ENCODE results near the gene MFSD6.

DNA sequence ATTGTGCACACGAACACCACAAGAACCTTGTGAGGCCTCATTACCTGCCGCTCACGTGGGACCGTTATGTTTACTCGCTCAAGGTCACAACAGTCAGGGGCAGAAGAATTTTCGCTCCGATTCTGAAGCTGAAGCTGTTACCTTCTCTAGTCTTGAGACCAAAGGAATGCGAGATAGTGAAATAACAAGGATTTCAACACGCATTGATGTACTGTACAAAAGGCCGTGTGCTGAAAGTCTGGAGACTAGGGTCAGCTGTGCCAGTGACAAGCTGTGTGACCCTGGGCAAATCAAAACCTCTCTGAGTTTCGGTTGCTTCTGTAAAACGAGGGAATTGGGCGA, 125.8 kb downstream of the MFSD6 start:
- TF ChIP-seq, protein P1, sequence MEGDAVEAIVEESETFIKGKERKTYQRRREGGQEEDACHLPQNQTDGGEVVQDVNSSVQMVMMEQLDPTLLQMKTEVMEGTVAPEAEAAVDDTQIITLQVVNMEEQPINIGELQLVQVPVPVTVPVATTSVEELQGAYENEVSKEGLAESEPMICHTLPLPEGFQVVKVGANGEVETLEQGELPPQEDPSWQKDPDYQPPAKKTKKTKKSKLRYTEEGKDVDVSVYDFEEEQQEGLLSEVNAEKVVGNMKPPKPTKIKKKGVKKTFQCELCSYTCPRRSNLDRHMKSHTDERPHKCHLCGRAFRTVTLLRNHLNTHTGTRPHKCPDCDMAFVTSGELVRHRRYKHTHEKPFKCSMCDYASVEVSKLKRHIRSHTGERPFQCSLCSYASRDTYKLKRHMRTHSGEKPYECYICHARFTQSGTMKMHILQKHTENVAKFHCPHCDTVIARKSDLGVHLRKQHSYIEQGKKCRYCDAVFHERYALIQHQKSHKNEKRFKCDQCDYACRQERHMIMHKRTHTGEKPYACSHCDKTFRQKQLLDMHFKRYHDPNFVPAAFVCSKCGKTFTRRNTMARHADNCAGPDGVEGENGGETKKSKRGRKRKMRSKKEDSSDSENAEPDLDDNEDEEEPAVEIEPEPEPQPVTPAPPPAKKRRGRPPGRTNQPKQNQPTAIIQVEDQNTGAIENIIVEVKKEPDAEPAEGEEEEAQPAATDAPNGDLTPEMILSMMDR (IDR thresholded peaks at IDR 0.05): no peak
- TF ChIP-seq POLR2A (IDR thresholded peaks at IDR 0.05): no peak
